ENCODE data around the gene PBX2. TPM values are rescaled to one million over a fixed set of nuclear protein-coding genes. Genes with fewer than 3 reads are reported as not detected.

The PBX2 gene
- total and polyA plus RNA-seq, 10 of the 15 experiments (the other 5 are each of a cell fraction or from before 2014, with no cell fraction given), result 0.84 to 66.5 (median 20.6) TPM

- TF ChIP-seq SMAD1 (IDR thresholded peaks at IDR 0.05; ENCODE audit: low read depth, partially characterized antibody) (no peak), NFYB (IDR thresholded peaks at IDR 0.05; ENCODE audit: insufficient read depth, low read depth, low read length) (no peak), ZNF274 (IDR thresholded peaks at IDR 0.05; ENCODE audit: insufficient read depth, insufficient read length) (no peak), ZBTB33 (IDR thresholded peaks at IDR 0.05) (no peak), RB1 (IDR thresholded peaks at IDR 0.05; ENCODE audit: borderline replicate concordance) (no peak), ATF3 (IDR thresholded peaks at IDR 0.05; ENCODE audit: borderline replicate concordance, extremely low read depth, low read depth, low read length) (no peak), EP300 (IDR thresholded peaks at IDR 0.05; ENCODE audit: borderline replicate concordance in 1 of 2, control insufficient read depth in 1 of 2, low read depth in 2 of 2, low read length in 2 of 2) (peak in 1 of 2 experiments; percentile 85; a peak in 2 of 4 replicates), MYB (IDR thresholded peaks at IDR 0.05; ENCODE audit: borderline replicate concordance, low read depth, low read length) (no peak), WRNIP1 (IDR thresholded peaks at IDR 0.05; ENCODE audit: borderline replicate concordance, low read depth, low read length) (no peak), NR2C1 (IDR thresholded peaks at IDR 0.05) (no peak), ZNF217 (IDR thresholded peaks at IDR 0.05) (no peak), ATF2 (IDR thresholded peaks at IDR 0.05; ENCODE audit: low read length) (no peak), EZH2 (IDR thresholded peaks at IDR 0.05; ENCODE audit: borderline replicate concordance, control insufficient read depth, low read depth, low read length) (no peak), HDAC2 (IDR thresholded peaks at IDR 0.05) (no peak), MEF2B (IDR thresholded peaks at IDR 0.05; ENCODE audit: partially characterized antibody, poor library complexity, severe bottlenecking) (no peak)
Measured at GRCh38 chr6:32224696-32225095, 34.7 kb upstream of the PBX2 start (continued).
